SHP77 (cell line): Measurements from ENCODE around the gene AFG3L2.

Source experiments
- DNase-seq, 2 experiments: peaks; one replicate each; lab custom pipeline; 2025; lab: John Stamatoyannopoulos, UW

The AFG3L2 gene

GRCh38 chr18:12304351-12305210 lies 72.4 kb downstream of the AFG3L2 start:
- DNase-seq = peak; percentile 10 to 38

GRCh38 chr18:12302391-12303147 lies 74.5 kb downstream of the AFG3L2 start:
- no peak for DNase-seq

GRCh38 chr18:12301263-12302005 lies 75.6 kb downstream of the AFG3L2 start:
- DNase-seq = no peak

GRCh38 chr18:12299862-12300261 lies 77.2 kb downstream of the AFG3L2 start:
- DNase-seq = no peak

GRCh38 chr18:12296457-12296856 lies 80.6 kb downstream of the AFG3L2 start:
- DNase-seq = no peak

GRCh38 chr18:12296087-12296403 lies 81.0 kb downstream of the AFG3L2 start:
- no peak for DNase-seq

- DNase-seq = no peak
Measured at GRCh38 chr18:12295389-12296086, 81.5 kb downstream of the AFG3L2 start.

- DNase-seq = no peak
Measured at GRCh38 chr18:12293831-12294230, 83.2 kb downstream of the AFG3L2 start.

GRCh38 chr18:12291690-12292089 lies 85.3 kb downstream of the AFG3L2 start:
- DNase-seq = no peak

GRCh38 chr18:12291161-12291560 lies 85.9 kb downstream of the AFG3L2 start:
- no peak for DNase-seq

GRCh38 chr18:12290086-12290485 lies 86.9 kb downstream of the AFG3L2 start:
- DNase-seq = no peak

GRCh38 chr18:12288403-12288755 lies 88.6 kb downstream of the AFG3L2 start:
- DNase-seq = no peak

- no peak for DNase-seq
Measured at GRCh38 chr18:12287684-12288402, 89.2 kb downstream of the AFG3L2 start.

- DNase-seq = no peak
Measured at GRCh38 chr18:12287131-12287681, 89.8 kb downstream of the AFG3L2 start.

GRCh38 chr18:12283666-12284065 lies 93.4 kb downstream of the AFG3L2 start:
- no peak for DNase-seq

GRCh38 chr18:12283256-12283655 lies 93.8 kb downstream of the AFG3L2 start:
- no peak for DNase-seq

GRCh38 chr18:12282442-12283039 lies 94.5 kb downstream of the AFG3L2 start:
- DNase-seq = no peak

- DNase-seq = no peak
Measured at GRCh38 chr18:12281861-12282260, 95.2 kb downstream of the AFG3L2 start.

- DNase-seq = no peak
Measured at GRCh38 chr18:12279781-12280531, 97.1 kb downstream of the AFG3L2 start.
